SKM-1 treated with dmso at 0.1 percent for 144 hours (cell line): Measurements from ENCODE around the gene ASPG.

Source experiments
- DNase-seq: peaks from one replicate; lab custom pipeline; 2025; ENCODE audit not compliant: unreplicated experiment; lab: John Stamatoyannopoulos, UW

ASPG gene

GRCh38 chr14:104159990-104160389 is 74.5 kb downstream of the ASPG start:
- no peak for DNase-seq

DNA sequence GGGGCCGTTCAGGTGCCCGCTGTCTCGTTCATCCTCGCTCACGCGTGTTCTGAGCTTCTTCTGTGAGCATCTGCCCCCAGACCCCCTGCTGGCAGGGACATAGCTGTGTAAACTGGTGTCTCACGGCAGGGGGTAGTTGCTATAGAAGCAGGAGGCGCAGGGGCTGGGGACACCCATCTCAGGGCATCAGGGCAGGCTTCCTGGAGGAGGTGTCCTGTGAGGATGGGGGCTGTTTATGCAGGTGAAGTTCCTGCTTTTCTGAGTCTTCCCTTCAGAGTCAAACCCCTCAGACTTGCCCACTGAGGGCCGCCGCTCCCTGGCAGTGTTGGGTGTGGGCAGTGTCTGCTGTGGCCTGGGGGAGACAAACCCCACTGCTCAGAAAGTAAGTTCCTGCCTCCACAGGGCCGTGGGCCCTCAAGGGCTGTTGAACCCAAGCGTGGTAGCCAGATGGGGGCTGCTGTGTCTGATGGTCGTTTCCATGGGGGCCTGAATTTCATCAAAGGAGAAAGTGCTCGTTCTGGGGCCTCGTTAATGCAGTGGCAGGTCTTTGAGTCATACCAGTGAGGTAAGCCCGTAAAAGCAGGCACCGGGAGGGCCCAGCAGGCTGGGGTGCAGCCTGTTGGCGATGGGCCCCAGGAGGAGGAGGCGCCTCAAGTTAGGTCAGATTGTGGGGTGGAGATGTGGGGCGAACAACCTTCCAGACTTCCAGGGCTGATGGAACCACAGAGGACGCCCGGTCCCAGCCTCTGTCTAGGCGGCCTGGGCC is 76.3 kb downstream of the ASPG start:
- no peak for DNase-seq

GRCh38 chr14:104162495-104162894 is 77.0 kb downstream of the ASPG start:
- no peak for DNase-seq

DNA sequence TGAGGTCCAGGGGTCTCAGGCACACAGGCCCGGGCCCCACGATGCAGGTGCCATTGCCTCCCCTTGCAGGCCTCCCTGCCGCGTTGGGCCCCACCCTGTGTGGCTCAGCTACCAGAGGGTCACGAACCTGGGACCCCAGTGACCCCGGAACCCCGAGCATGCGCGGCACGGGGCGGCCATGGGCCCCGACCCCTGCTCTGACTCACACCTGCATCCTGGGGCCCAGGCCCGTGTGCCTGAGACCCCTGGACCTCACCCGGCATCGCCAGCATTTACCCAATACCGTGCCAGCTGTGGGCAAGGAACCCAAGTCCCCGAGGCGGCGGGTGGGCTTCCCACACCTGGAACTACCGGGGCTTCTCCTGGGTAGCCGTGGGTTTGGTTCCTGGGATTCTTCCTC is 78.0 kb downstream of the ASPG start:
- no peak for DNase-seq

- no peak for DNase-seq
These were observed 78.5 kb downstream of the ASPG start for GRCh38 chr14:104164041-104164440.

DNA sequence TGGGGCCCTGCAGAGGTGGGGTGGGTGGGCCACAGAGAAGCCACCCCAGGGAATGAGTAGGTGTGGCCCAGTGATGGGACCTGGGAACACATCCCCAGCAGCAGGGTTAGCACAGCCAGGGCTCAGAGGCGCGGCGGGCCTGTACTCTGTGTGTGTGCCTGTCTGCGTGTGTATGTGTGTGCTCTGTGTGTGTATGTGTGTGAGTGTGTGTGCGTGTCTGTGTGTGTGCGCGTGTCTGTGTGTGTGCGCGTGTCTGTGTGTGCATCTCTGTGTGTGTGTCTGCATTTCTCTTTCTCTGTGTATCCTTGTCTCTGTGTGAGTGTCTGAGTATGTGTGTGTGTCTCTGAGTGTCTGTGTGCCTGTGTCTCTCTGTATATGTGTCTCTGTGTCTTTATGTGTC is 79.0 kb downstream of the ASPG start:
- no peak for DNase-seq
